Embryonic facial prominence (tissue), 1 donor: Measurements from ENCODE around the gene ZNF473.
A peak's percentile ranks its signal among the peaks of the same experiment; 100 is the strongest.

Experiments used
- DNase-seq: peaks from one replicate; pipeline ENCODE4 v3.0.0-alpha.2; 2016; ENCODE audit errors: extremely low spot score

ZNF473 gene

GRCh38 chr19:50025794-50026549, at the start of gene ZNF473:
Gene ZNF473 (plus strand): TSS chr19:50026005. CDS start chr19:50031083, 5,078 bp downstream.
- peak; percentile 91 for DNase-seq

- no peak for DNase-seq
Observed at GRCh38 chr19:49976496-49976895, 49.3 kb upstream of the ZNF473 start.

GRCh38 chr19:49977076-49977475, 48.7 kb upstream of the ZNF473 start:
- no peak for DNase-seq

GRCh38 chr19:49977881-49978280, 47.9 kb upstream of the ZNF473 start:
- DNase-seq: no peak

- DNase-seq: no peak
Observed at GRCh38 chr19:49978324-49978723, 47.5 kb upstream of the ZNF473 start.

- DNase-seq: no peak
Observed at GRCh38 chr19:49981603-49982593, 43.9 kb upstream of the ZNF473 start.

GRCh38 chr19:49983645-49984229, 42.1 kb upstream of the ZNF473 start:
- no peak for DNase-seq

GRCh38 chr19:49984491-49984890, 41.3 kb upstream of the ZNF473 start:
- DNase-seq: no peak

- DNase-seq: no peak
Observed at GRCh38 chr19:49985871-49986270, 39.9 kb upstream of the ZNF473 start.

- DNase-seq: no peak
Observed at GRCh38 chr19:49986354-49986753, 39.5 kb upstream of the ZNF473 start.

GRCh38 chr19:49987159-49987698, 38.6 kb upstream of the ZNF473 start:
- peak; percentile 82 for DNase-seq

- DNase-seq: no peak
Observed at GRCh38 chr19:49988007-49988406, 37.8 kb upstream of the ZNF473 start.

- no peak for DNase-seq
Observed at GRCh38 chr19:49988433-49988832, 37.4 kb upstream of the ZNF473 start.

GRCh38 chr19:49997709-49998108, 28.1 kb upstream of the ZNF473 start:
- DNase-seq: no peak

GRCh38 chr19:49999371-50000010, 26.3 kb upstream of the ZNF473 start:
- no peak for DNase-seq

GRCh38 chr19:50000038-50000840, 25.6 kb upstream of the ZNF473 start:
- DNase-seq: no peak

GRCh38 chr19:50000841-50001557, 24.8 kb upstream of the ZNF473 start:
- no peak for DNase-seq

- no peak for DNase-seq
Observed at GRCh38 chr19:50001775-50002174, 24.0 kb upstream of the ZNF473 start.

GRCh38 chr19:50002386-50002960, 23.3 kb upstream of the ZNF473 start:
- DNase-seq: no peak
